WERI-Rb-1 (cell line): ENCODE results near the gene MKX.

Source experiments
- DNase-seq: peaks from one replicate; pipeline ENCODE4 v3.0.0-alpha.2; 2020
- H3K27ac ChIP-seq: fragments of 250-450 bp; sonication (Bioruptor Pico); 2 replicates; pipeline ENCODE4 v1.5.1; 2020; ENCODE audit warnings: mild to moderate bottlenecking, moderate library complexity
- H3K27me3 ChIP-seq: fragments of 250-450 bp; sonication (Bioruptor Pico); 2 replicates; pipeline ENCODE4 v1.5.1; 2021; ENCODE audit warnings: mild to moderate bottlenecking, low read depth, moderate library complexity; ENCODE audit not compliant: insufficient read depth, severe bottlenecking
- H3K36me3 ChIP-seq: fragments of 250-450 bp; sonication (Bioruptor Pico); 2 replicates; pipeline ENCODE4 v1.5.1; 2020; ENCODE audit warnings: mild to moderate bottlenecking, moderate library complexity
- H3K4me3 ChIP-seq: 2 replicates; pipeline ENCODE4 v1.5.1; 2011; ENCODE audit warnings: low read depth, mild to moderate bottlenecking, control low read depth, low read length
- H3K9me3 ChIP-seq: fragments of 250-450 bp; sonication (Bioruptor Pico); 2 replicates; pipeline ENCODE4 v1.5.1; 2021; ENCODE audit warnings: mild to moderate bottlenecking, moderate library complexity; ENCODE audit not compliant: severe bottlenecking
- CTCF ChIP-seq: IDR thresholded peaks from 2 replicates; pipeline ENCODE4 v1.5.1; 2011; ENCODE audit warnings: low read depth, mild to moderate bottlenecking, control low read depth, inconsistent platforms, low read length

The MKX gene

GRCh38 chr10:27642023-27642589 lies 103.5 kb downstream of the MKX start:
- H3K27ac ChIP-seq = no peak overlapping the region
- no peak overlapping the region for H3K4me3 ChIP-seq

GRCh38 chr10:27638071-27638750 lies 107.4 kb downstream of the MKX start:
- Histone ChIP-seq H3K27ac (no peak overlapping the region), H3K9me3 (no peaks in the 10 kb centered on the region), H3K27me3 (no peaks in the 10 kb centered on the region), H3K36me3 (no peaks in the 10 kb centered on the region), H3K4me3 (no peak overlapping the region)
- no peak for TF ChIP-seq CTCF
- DNase-seq = no peak

More at GRCh38 chr10:27642023-27642589, 103.5 kb downstream of the MKX start:
- Histone ChIP-seq H3K36me3 (no peaks in the 10 kb centered on the region), H3K9me3 (no peaks in the 10 kb centered on the region), H3K27me3 (no peaks in the 10 kb centered on the region)
- no peak for DNase-seq
- TF ChIP-seq CTCF = no peak

- H3K4me3 ChIP-seq = no peak overlapping the region
- no peak for DNase-seq
These were observed 108.0 kb downstream of the MKX start for GRCh38 chr10:27637601-27638000.

GRCh38 chr10:27636816-27637215 lies 108.8 kb downstream of the MKX start:
- DNase-seq = no peak
- Histone ChIP-seq H3K27me3 (no peaks in the 10 kb centered on the region), H3K4me3 (no peak overlapping the region), H3K27ac (no peak overlapping the region), H3K36me3 (no peaks in the 10 kb centered on the region), H3K9me3 (no peaks in the 10 kb centered on the region)
- TF ChIP-seq CTCF = no peak

More at GRCh38 chr10:27637601-27638000, 108.0 kb downstream of the MKX start:
- no peaks in the 10 kb centered on the region for H3K36me3 ChIP-seq
- no peak overlapping the region for H3K27ac ChIP-seq
- H3K27me3 ChIP-seq = no peaks in the 10 kb centered on the region
- H3K9me3 ChIP-seq = no peaks in the 10 kb centered on the region
- TF ChIP-seq CTCF = no peak

GRCh38 chr10:27635699-27636270 lies 109.8 kb downstream of the MKX start:
- Histone ChIP-seq H3K9me3 (no peaks in the 10 kb centered on the region), H3K36me3 (no peaks in the 10 kb centered on the region), H3K27ac (no peak overlapping the region), H3K4me3 (no peak overlapping the region), H3K27me3 (no peaks in the 10 kb centered on the region)
- no peak for DNase-seq
- no peak for TF ChIP-seq CTCF

- no peak for DNase-seq
- Histone ChIP-seq H3K27ac (no peak overlapping the region), H3K27me3 (no peaks in the 10 kb centered on the region), H3K4me3 (no peak overlapping the region), H3K36me3 (no peaks in the 10 kb centered on the region), H3K9me3 (no peaks in the 10 kb centered on the region)
- no peak for TF ChIP-seq CTCF
These were observed 110.3 kb downstream of the MKX start for GRCh38 chr10:27635290-27635689.
